HL-60 (cell line): ENCODE results near the gene PDHX.

Experiments
- POLR2AphosphoS5 ChIP-seq: IDR thresholded peaks from 2 replicates; pipeline ENCODE4 v1.6.1; 2012; ENCODE audit warnings: low read depth
- TF ChIP-seq, protein P1 (sequence below): IDR thresholded peaks from 2 replicates; pipeline ENCODE4 v1.6.1; 2012; ENCODE audit warnings: low read depth; ENCODE audit not compliant: insufficient replicate concordance
- TF ChIP-seq, protein P2 (sequence below): IDR thresholded peaks from one replicate; pipeline ENCODE4 v1.5.1; 2011; ENCODE audit warnings: low read length, control low read depth, inconsistent platforms; ENCODE audit not compliant: insufficient read depth

DNA sequence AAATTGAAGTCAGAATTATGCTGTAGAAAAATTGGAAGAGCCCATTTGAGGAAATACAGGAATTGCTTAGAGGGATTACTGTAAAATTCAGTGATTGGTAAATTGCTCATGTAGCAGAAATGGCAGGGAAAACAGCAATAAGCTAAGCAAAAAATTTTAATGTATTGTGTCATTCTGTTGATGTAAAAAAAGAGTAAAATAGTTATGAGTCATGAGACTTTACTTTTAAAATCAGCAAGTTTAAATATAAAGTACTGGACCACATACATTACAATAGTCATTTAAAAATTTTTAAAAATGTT lies 10.4 kb downstream of the PDHX start:
- TF ChIP-seq, protein P1, sequence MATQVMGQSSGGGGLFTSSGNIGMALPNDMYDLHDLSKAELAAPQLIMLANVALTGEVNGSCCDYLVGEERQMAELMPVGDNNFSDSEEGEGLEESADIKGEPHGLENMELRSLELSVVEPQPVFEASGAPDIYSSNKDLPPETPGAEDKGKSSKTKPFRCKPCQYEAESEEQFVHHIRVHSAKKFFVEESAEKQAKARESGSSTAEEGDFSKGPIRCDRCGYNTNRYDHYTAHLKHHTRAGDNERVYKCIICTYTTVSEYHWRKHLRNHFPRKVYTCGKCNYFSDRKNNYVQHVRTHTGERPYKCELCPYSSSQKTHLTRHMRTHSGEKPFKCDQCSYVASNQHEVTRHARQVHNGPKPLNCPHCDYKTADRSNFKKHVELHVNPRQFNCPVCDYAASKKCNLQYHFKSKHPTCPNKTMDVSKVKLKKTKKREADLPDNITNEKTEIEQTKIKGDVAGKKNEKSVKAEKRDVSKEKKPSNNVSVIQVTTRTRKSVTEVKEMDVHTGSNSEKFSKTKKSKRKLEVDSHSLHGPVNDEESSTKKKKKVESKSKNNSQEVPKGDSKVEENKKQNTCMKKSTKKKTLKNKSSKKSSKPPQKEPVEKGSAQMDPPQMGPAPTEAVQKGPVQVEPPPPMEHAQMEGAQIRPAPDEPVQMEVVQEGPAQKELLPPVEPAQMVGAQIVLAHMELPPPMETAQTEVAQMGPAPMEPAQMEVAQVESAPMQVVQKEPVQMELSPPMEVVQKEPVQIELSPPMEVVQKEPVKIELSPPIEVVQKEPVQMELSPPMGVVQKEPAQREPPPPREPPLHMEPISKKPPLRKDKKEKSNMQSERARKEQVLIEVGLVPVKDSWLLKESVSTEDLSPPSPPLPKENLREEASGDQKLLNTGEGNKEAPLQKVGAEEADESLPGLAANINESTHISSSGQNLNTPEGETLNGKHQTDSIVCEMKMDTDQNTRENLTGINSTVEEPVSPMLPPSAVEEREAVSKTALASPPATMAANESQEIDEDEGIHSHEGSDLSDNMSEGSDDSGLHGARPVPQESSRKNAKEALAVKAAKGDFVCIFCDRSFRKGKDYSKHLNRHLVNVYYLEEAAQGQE, result no peak
- TF ChIP-seq, protein P2, sequence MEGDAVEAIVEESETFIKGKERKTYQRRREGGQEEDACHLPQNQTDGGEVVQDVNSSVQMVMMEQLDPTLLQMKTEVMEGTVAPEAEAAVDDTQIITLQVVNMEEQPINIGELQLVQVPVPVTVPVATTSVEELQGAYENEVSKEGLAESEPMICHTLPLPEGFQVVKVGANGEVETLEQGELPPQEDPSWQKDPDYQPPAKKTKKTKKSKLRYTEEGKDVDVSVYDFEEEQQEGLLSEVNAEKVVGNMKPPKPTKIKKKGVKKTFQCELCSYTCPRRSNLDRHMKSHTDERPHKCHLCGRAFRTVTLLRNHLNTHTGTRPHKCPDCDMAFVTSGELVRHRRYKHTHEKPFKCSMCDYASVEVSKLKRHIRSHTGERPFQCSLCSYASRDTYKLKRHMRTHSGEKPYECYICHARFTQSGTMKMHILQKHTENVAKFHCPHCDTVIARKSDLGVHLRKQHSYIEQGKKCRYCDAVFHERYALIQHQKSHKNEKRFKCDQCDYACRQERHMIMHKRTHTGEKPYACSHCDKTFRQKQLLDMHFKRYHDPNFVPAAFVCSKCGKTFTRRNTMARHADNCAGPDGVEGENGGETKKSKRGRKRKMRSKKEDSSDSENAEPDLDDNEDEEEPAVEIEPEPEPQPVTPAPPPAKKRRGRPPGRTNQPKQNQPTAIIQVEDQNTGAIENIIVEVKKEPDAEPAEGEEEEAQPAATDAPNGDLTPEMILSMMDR, result no peak
- TF ChIP-seq POLR2AphosphoS5, result no peak
